A549 (cell line): ENCODE results near the gene KIF1A.
"Not testable (repeated sequence)": the region's sequence is repeated elsewhere in the genome, so short reads cannot be mapped to it uniquely, and the experiment has no call there.

ENCODE experiments used
- CTCF ChIP-seq: fragments of >200 bp; sonication (Bioruptor Twin); formaldehyde crosslinking; IDR thresholded peaks from 3 replicates; pipeline ENCODE4 v1.5.1; 2016
- ELK1 ChIP-seq: fragments of 150-350 bp; IDR thresholded peaks from 2 replicates; pipeline ENCODE4 v1.6.1; 2014; ENCODE audit warnings: low read depth, mild to moderate bottlenecking, low read length
- EP300 ChIP-seq, 2 experiments: fragments of >200 bp; sonication (Bioruptor Twin); formaldehyde crosslinking; IDR thresholded peaks; 2 replicates in 1 of 2; 3 replicates in 1 of 2; pipeline ENCODE4 v1.6.1; 2016 to 2017
- ESRRA ChIP-seq: fragments of 150-350 bp; IDR thresholded peaks from 2 replicates; pipeline ENCODE4 v1.6.1; 2014; ENCODE audit warnings: mild to moderate bottlenecking, low read length, borderline replicate concordance
- FOXS1 ChIP-seq: fragments of 250-450 bp; sonication (Bioruptor Pico); IDR thresholded peaks from 2 replicates; pipeline ENCODE4 v1.5.0; 2020; ENCODE audit warnings: mild to moderate bottlenecking, moderate library complexity
- PBX3 ChIP-seq: IDR thresholded peaks from 2 replicates; pipeline ENCODE4 v1.6.1; 2012
- POLR2A ChIP-seq: IDR thresholded peaks from 2 replicates; pipeline ENCODE4 v1.6.1; 2012; ENCODE audit warnings: mild to moderate bottlenecking, low read length
- RAD21 ChIP-seq, 2 experiments: fragments of >200 bp in 1 of 2; sonication (Bioruptor Twin) in 1 of 2; formaldehyde crosslinking in 1 of 2; IDR thresholded peaks in 1 of 2; conservative IDR thresholded peaks in 1 of 2; 2 replicates in 1 of 2; 3 replicates in 1 of 2; pipeline ENCODE4 v1.6.1; 2012 to 2018; ENCODE audit warnings: inconsistent platforms in 1 of 2
- RCOR1 ChIP-seq: fragments of 150-350 bp; IDR thresholded peaks from 2 replicates; pipeline ENCODE4 v1.6.1; 2014; ENCODE audit warnings: antibody characterized with exemption, low read length, low read depth
- RFX5 ChIP-seq: fragments of 450-650 bp; IDR thresholded peaks from 2 replicates; pipeline ENCODE4 v1.7.1; 2014; ENCODE audit warnings: antibody characterized with exemption, mild to moderate bottlenecking, moderate library complexity

- TF ChIP-seq RFX5; ESRRA; CTCF; ELK1; POLR2A; PBX3; FOXS1 (CRISPR knock-in tag); RCOR1; RAD21 (conservative IDR thresholded peaks at IDR 0.05 in 1 of 2, IDR thresholded peaks at IDR 0.05 in 1 of 2); EP300 (IDR thresholded peaks at IDR 0.05): not testable (repeated sequence)
These were observed 137.4 kb downstream of the KIF1A start, which contains the start of gene AQP12B for GRCh38 chr2:240682431-240683224.
